GM19467 (cell line): ENCODE measurements around the gene KRT27.

Experiments used
- ATAC-seq: cut with Tn5 transposase; IDR thresholded peaks from one replicate; pipeline ENCODE4 v1.9.1; 2021; ENCODE audit warnings: mild to moderate bottlenecking, moderate library complexity; ENCODE audit not compliant: unreplicated experiment

The KRT27 gene

GRCh38 chr17:40810494-40810893 is 28.1 kb upstream of the KRT27 start:
- no peak for ATAC-seq

DNA sequence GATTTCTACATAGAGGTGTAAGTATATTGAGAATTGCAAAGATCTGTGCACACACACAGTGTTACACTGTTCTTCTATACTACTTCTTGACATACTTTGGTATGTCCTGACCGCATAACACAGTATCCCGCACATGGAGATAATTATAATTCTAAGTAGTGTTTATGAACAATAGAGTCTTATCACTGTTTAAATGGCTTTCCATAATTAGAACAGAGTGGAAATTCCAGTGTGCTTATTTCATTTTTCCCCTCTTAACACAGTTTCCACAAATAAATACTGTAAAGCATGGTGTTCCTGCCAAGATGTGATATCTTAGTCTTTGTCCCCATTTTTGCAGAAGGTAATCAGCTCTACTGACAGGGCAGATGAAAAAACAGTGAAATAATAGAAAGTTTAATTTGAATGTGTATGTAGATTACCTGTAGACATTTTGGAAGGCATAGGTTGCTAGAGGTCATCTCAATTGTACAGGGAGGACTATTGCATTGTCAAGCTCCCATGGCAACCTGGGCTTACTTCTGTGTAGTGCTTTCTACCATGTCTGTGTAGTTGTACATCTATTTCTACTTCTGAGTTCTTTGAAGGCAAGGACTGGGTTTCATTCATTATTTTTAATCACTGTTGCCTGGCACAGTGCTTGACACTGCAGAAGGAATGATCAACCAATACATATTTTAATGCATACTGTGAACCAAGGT is 27.5 kb upstream of the KRT27 start:
- ATAC-seq, result no peak

- no peak for ATAC-seq
Measured at GRCh38 chr17:40806131-40806530, 23.8 kb upstream of the KRT27 start.

DNA sequence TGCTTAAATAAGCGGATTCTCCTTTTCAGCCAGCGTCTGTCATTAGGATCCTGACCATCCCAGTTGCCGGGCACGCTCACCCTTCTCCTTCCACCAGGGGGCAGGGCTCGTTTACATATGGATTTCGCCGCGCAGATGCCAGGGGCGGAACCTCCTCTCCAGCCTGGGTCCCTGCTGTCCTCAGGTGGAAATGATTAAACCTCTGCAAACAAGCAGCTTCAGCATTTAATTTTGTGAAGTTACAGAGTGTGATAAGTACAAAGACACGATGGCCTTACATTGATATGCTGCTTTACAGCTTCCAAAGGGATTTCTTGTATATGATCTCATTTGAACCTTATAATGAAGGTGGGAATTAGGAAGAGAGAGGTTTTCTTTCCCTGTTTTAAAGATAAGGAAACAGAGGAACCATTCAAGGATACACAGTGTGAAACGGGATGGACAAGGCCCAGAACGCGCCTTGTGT is 21.3 kb upstream of the KRT27 start:
- ATAC-seq, result no peak

- no peak for ATAC-seq
Measured at GRCh38 chr17:40801157-40801556, 18.8 kb upstream of the KRT27 start.

- ATAC-seq, result no peak
Measured at GRCh38 chr17:40800381-40800780, 18.0 kb upstream of the KRT27 start.

DNA sequence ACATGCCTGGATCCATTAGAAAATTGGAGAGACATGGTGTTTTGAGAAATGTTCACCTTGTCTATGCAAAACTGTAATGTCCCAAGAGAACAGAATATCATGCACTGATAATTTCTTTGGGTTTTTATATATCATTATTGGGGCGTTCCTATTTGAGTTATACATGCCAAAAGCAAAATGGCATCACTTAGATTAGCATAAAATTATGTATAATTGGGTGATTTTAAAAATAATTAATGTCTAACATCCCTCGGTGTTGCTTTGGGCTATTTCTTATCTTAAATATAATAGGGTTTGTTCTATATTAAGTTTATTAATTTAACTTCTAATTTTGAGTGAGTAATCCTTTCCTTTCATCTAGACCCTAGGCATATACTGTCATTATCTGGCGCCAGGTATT is 17.5 kb upstream of the KRT27 start, which contains the start of gene KRT28:
TSS of gene KRT28 (minus strand) at position 101 of the 400 bp plus-strand sequence. CDS start at position 35, 66 bp downstream.
- no peak for ATAC-seq

GRCh38 chr17:40796846-40797245 is 14.5 kb upstream of the KRT27 start:
- no peak for ATAC-seq

- no peak for ATAC-seq
Measured at GRCh38 chr17:40795019-40795667, 12.8 kb upstream of the KRT27 start.

DNA sequence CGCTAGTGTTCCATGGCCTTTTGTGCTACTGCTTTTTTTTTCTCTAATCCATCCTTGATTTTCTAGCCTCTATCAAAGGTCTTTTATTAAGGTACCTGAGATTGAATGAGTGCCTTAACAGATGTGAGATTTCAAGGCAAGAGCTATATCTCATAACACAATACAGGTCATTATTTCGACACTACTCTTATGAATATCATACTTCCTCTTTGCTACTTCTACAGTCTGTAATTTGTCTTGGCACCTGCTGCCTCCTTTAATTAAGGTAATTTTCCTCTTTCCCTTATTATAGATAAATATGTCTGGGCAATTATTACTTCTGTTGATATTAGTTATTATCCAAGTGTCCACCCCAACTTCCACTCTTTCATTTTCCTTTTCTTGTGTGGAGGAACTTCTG is 12.1 kb upstream of the KRT27 start:
- no peak for ATAC-seq

- ATAC-seq, result no peak
Measured at GRCh38 chr17:40793832-40794231, 11.5 kb upstream of the KRT27 start.

- no peak for ATAC-seq
Measured at GRCh38 chr17:40791787-40792436, 9.6 kb upstream of the KRT27 start.

DNA sequence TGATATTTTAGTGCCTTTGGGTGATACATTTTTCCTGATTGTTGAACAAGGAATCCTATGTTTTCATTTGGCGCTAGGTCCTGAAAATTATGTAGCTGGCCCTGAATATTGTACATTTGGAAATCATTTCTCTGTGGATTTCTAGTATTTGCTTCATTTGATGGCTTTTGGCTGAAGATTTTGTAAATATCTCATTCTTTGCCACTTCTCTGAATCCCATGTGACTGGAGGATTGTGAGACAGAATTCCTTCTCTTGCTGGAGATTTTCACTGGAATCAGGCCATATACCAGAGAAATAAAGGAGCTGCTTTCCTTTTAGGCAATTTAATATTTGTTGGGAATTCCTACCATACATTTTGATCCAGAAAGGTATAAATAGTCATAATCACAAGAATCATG is 8.8 kb upstream of the KRT27 start:
- ATAC-seq, result no peak

DNA sequence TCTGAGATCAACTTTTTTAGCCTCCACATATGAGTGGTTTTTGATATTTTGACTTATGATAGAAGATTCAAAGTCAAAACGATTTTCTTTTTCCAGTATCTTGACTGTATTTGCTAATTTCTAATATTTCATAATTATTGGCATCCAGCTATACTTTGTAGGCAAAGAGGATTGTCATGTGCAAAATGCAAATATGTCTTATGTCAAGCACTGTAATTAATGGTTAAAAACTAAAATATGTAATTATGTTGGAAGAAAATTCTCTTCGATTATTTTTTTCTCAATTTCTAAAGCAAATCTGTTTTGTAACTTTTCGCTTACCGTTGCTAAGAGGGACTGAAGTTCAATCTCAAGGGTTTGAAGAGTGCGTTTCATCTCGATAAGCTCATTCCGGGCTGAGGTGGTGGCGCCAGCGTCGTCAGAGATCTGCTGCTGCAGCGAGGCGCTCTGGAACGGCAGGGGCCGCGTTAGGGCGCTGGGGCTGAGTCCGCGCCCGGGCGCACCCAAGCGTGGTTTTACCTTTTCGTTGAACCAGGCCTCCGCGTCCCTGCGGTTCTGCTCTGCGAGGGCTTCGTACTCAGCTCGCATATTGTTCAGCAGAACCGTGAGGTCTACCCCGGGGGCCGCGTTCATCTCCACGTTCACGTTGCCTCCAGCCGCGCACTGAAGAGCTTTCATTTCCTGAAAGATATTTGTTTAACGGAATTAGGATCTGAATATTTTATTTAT is 3.0 kb downstream of the KRT27 start:
- ATAC-seq, result no peak

DNA sequence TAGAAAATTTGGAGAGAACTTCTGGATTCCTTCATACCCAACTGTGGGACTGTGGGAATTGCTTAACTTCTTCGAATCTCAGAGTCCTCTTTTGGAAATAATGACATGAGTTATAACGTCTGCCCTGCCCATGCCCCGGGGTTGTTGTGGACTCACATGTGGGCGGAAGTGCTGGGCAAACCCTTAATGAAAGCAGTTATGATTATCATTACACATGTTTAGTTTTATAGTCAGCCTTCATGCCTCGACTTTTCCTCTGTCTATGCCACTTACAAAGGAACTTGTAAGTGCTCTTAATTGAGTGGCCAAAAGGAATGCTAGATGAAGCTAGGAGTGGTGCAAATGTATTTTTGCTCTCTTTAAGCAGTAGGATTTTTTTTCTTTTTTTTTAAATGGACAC is 3.9 kb downstream of the KRT27 start:
- ATAC-seq, result no peak

- ATAC-seq, result no peak
Measured at GRCh38 chr17:40777971-40778370, 4.4 kb downstream of the KRT27 start.

- ATAC-seq, result no peak
Measured at GRCh38 chr17:40777459-40777858, 4.9 kb downstream of the KRT27 start.

DNA sequence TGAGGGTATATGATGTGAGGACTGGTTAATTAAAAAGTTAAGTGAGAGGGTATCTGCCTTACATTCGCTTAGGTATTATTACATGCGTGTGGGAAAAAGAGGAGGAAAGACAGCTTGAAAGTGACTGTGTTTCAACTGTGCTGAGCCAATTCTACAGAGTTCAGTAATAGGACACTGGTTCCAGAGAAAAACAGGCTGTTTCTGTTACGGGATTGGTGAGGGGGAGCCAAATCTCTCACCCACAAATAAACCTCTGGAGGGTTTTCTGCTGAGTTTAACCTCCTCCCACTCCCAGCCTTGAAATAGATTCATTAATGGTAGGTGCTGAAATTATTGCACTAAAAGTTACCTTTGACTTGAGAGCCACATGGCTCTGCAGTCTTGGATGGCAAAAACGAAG is 6.4 kb downstream of the KRT27 start:
- ATAC-seq, result no peak

GRCh38 chr17:40772101-40772500 is 10.2 kb downstream of the KRT27 start, which contains the start of gene KRT26:
Gene KRT26 (minus strand): TSS chr17:40772201. CDS start chr17:40772113, 88 bp downstream.
- ATAC-seq, result no peak

DNA sequence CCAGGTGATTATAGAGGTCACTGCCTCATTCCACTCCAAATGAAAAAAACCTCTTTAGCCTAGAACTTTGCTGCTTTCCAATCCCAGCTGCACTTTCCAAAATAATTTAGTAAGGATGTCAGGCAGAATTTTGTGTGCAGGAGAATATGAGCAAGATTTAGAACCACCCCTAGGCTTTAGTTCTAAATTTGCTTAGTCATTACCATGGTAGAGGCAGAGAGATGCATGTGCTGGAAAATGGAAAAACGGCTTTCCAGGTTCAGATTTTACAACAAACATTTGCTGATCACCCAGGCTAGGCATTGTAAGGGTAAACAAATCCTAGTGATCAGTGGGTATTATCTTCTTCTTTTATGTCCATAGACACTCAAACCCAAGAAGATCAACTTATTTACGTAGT is 16.7 kb downstream of the KRT27 start:
- no peak for ATAC-seq

DNA sequence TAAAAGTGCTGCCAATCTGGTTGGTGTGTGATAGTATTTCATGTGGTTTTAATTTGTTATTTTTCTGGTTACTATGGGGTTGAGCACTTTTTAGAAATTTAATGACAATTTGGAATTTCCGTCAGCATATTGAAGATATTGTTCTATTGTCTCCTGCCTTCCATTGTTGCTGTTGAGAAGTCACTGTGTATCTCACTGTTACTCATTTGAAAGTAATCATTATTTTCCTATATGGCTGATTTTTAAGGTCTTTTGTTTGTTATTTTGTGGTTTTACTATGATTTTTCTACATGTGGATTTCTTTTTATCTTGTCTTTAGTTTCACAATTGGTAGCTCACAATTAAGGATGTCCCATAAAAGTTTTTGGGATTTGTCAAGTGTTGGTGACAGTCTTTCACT is 18.6 kb downstream of the KRT27 start:
- no peak for ATAC-seq
